Transverse colon (tissue), 3 donors: ENCODE measurements around the gene GPI.

ENCODE experiments used
- POLR2A ChIP-seq: fragments of 450-650 bp; IDR thresholded peaks from one replicate; pipeline ENCODE4 v1.6.1; 2016; ENCODE audit warnings: antibody characterized with exemption, mild to moderate bottlenecking, moderate library complexity
- TF ChIP-seq, protein P1 (sequence below), 5 experiments: fragments of 200-600 bp in 3 of 5; fragments of 450-650 bp in 2 of 5; sonication (generic) in 3 of 5; IDR thresholded peaks; 1 replicate in 2 of 5; 2 replicates in 3 of 5; pipeline ENCODE4 v1.5.1; 2016 to 2017; ENCODE audit warnings: antibody characterized with exemption in 5 of 5, inconsistent platforms in 3 of 5, mild to moderate bottlenecking in 2 of 5, moderate library complexity in 1 of 5

DNA sequence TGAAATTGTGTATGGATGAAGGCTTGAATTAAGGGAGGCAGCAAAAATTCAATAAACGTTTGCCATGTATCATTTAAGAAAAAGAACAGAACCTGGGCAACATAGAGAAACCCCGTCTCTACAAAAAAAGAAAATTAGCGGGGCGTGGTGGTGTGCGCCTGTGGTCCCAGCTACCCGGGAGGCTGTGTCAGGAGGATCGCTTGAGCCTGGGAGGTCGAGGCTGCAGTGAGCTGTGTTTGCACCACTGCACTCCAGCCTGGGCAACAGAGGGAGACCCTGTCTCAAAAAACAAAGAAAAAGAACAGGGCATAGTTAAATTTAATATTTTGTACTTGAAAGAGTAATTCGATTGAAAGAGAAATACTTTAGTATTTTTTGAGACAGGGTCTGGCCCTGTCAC is 64.6 kb downstream of the GPI start:
- no peak for TF ChIP-seq POLR2A
- TF ChIP-seq, protein P1, sequence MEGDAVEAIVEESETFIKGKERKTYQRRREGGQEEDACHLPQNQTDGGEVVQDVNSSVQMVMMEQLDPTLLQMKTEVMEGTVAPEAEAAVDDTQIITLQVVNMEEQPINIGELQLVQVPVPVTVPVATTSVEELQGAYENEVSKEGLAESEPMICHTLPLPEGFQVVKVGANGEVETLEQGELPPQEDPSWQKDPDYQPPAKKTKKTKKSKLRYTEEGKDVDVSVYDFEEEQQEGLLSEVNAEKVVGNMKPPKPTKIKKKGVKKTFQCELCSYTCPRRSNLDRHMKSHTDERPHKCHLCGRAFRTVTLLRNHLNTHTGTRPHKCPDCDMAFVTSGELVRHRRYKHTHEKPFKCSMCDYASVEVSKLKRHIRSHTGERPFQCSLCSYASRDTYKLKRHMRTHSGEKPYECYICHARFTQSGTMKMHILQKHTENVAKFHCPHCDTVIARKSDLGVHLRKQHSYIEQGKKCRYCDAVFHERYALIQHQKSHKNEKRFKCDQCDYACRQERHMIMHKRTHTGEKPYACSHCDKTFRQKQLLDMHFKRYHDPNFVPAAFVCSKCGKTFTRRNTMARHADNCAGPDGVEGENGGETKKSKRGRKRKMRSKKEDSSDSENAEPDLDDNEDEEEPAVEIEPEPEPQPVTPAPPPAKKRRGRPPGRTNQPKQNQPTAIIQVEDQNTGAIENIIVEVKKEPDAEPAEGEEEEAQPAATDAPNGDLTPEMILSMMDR (IDR thresholded peaks at IDR 0.05): no peak
